ENCODE results near the gene MUS81.

The MUS81 gene

DNA sequence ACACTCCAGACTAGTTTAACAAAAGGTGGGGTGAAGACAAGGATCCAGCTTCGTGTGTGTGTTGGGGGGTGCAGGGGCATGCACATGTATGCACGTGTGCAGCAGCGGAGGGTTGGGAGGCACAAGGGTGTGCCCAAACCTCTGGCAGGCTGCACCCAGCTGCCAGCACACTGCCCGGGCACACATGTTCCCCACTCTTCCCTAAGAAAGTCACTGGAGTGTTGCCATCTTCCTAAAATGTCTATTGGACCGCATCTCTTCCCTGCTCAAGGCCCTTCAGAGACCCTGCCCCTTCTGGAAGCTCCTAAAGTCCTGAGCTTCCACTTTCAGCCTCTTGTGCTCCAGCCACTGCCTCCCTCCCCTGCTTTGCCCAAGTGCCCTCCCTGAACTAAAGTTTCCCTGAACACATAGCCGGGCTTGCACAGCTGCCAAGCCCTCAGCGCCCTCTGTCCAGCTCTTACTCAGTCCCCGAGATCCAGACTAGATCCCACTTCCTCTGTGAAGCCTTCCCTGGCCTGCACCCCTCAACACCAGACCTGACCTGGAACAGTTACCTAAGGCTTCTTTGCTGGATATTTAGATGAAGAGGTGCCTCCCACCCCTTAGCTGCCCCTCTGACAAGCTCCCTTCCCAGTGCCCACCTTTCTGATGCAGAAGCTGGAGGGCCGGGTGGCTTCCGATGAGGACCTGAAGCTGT, 8.3 kb upstream of the MUS81 start:
- no peaks in the 10 kb centered on the region for H3K9me3 ChIP-seq (ENCODE audit: insufficient read depth, low read length)
- peaks cover 18% of the 10 kb centered on the region for H3K79me2 ChIP-seq (ENCODE audit: insufficient read depth, low read length)
- H3K27me3 ChIP-seq (ENCODE audit: low read length) = no peaks in the 10 kb centered on the region
- H3K27ac ChIP-seq (ENCODE audit: low read depth, low read length) = no peak overlapping the region
- H3K9ac ChIP-seq (ENCODE audit: low read length) = no peak overlapping the region
- H3K9me2 ChIP-seq (replicated peaks; ENCODE audit: insufficient read depth, low read length) = no peaks in the 10 kb centered on the region
- H2AFZ ChIP-seq (ENCODE audit: low read depth, low read length, severe bottlenecking) = no peak overlapping the region
- no peak overlapping the region for H3K4me2 ChIP-seq (ENCODE audit: low read depth, low read length, poor library complexity, severe bottlenecking)
- peaks cover 24% of the 10 kb centered on the region for H3K36me3 ChIP-seq (ENCODE audit: low read length)
- H3K4me3 ChIP-seq (ENCODE audit: insufficient read depth, low read length, poor library complexity, severe bottlenecking) = no peak overlapping the region
- H4K20me1 ChIP-seq (ENCODE audit: low read depth, low read length) = peaks cover 16% of the 10 kb centered on the region
- peaks cover 26% of the 10 kb centered on the region for H3F3A ChIP-seq (ENCODE audit: insufficient read depth)
- TF ChIP-seq, protein P1, sequence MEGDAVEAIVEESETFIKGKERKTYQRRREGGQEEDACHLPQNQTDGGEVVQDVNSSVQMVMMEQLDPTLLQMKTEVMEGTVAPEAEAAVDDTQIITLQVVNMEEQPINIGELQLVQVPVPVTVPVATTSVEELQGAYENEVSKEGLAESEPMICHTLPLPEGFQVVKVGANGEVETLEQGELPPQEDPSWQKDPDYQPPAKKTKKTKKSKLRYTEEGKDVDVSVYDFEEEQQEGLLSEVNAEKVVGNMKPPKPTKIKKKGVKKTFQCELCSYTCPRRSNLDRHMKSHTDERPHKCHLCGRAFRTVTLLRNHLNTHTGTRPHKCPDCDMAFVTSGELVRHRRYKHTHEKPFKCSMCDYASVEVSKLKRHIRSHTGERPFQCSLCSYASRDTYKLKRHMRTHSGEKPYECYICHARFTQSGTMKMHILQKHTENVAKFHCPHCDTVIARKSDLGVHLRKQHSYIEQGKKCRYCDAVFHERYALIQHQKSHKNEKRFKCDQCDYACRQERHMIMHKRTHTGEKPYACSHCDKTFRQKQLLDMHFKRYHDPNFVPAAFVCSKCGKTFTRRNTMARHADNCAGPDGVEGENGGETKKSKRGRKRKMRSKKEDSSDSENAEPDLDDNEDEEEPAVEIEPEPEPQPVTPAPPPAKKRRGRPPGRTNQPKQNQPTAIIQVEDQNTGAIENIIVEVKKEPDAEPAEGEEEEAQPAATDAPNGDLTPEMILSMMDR (IDR thresholded peaks at IDR 0.05; ENCODE audit: insufficient read depth, low read length, poor library complexity, severe bottlenecking) = no peak
- TF ChIP-seq EZH2phosphoT487 (conservative IDR thresholded peaks at IDR 0.05; ENCODE audit: low read length) = no peak

DNA sequence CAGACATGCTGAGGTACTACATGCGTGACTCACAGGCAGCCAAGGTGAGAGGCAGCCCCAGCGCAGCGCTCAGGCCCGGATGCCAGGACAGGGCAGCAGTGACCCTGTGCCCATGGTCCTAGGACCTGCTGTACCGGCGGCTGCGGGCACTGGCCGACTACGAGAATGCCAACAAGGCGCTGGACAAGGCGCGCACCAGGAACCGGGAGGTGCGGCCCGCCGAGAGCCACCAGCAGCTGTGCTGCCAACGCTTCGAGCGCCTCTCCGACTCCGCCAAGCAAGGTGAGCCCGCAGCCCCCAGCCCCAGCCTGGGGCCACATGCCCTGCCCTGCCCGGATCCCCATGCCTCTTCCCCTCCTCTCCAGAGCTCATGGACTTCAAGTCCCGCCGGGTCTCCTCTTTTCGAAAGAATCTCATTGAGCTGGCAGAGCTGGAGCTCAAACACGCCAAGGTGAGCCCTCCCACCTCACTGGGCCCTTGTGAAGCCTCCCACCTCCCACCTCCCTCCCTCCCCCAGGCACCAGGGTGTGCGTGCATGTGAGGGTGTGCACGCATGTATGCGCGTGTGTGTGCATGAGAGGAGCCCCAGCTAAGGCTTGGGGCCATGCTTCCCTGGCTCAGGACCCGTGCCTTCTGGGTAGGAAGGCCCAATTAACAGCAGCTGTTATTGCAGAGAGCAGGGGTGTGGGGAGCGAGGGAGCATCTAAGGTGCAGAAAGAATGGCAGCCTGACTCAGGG, 7.6 kb upstream of the MUS81 start:
- Histone ChIP-seq H3K27ac (ENCODE audit: low read depth, low read length) (no peak overlapping the region), H3K9me3 (ENCODE audit: insufficient read depth, low read length) (no peaks in the 10 kb centered on the region), H3K36me3 (ENCODE audit: low read length) (peaks cover 24% of the 10 kb centered on the region), H3K9ac (ENCODE audit: low read length) (no peak overlapping the region), H3K9me2 (replicated peaks; ENCODE audit: insufficient read depth, low read length) (no peaks in the 10 kb centered on the region), H2AFZ (ENCODE audit: low read depth, low read length, severe bottlenecking) (no peak overlapping the region), H3K79me2 (ENCODE audit: insufficient read depth, low read length) (peaks cover 26% of the 10 kb centered on the region), H4K20me1 (ENCODE audit: low read depth, low read length) (peaks cover 16% of the 10 kb centered on the region), H3K4me3 (ENCODE audit: insufficient read depth, low read length, poor library complexity, severe bottlenecking) (no peak overlapping the region), H3K4me2 (ENCODE audit: low read depth, low read length, poor library complexity, severe bottlenecking) (no peak overlapping the region), H3F3A (ENCODE audit: insufficient read depth) (peaks cover 26% of the 10 kb centered on the region), H3K27me3 (ENCODE audit: low read length) (no peaks in the 10 kb centered on the region)
- TF ChIP-seq, protein P1 (IDR thresholded peaks at IDR 0.05; ENCODE audit: insufficient read depth, low read length, poor library complexity, severe bottlenecking) = no peak
- TF ChIP-seq EZH2phosphoT487 (conservative IDR thresholded peaks at IDR 0.05; ENCODE audit: low read length) = no peak

DNA sequence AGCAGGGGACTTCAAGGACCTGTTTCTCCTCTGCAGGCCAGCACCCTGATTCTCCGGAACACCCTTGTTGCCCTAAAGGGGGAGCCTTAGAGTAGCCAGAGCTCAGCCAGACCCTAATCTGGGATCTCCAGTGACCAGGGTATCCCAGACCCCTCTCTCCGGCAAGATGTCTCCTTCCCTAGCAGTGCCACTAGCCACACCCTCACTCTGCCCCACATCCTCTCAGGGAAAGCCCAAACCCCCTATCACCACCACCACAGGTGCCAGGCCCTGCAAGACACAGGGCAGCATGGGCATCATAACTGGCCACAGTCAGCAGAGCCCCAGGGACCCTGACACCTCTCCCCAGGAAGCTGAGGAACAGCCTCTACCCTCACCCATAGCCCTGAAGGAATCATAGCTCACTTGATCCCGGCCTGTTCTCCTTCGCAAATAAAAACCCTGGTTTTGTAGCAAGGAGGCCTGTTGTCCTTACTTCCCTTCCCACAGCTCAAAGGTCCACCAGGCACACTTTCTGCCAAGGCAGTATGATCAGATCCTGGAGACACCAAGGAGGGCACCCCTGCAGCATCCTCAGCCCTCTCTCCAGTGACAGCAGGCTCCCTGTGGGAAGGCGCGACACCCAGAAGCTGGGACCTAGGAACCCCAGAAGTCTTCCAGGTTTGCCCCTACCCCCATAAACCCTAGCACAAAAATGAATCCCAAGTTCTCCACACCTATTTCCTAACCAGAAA, 6.8 kb upstream of the MUS81 start:
- TF ChIP-seq EZH2phosphoT487 (conservative IDR thresholded peaks at IDR 0.05; ENCODE audit: low read length) = no peak
- TF ChIP-seq, protein P1 (IDR thresholded peaks at IDR 0.05; ENCODE audit: insufficient read depth, low read length, poor library complexity, severe bottlenecking) = no peak
- H3K9ac ChIP-seq (ENCODE audit: low read length) = no peak overlapping the region
- peaks cover 24% of the 10 kb centered on the region for H3K36me3 ChIP-seq (ENCODE audit: low read length)
- no peaks in the 10 kb centered on the region for H3K9me3 ChIP-seq (ENCODE audit: insufficient read depth, low read length)
- peaks cover 27% of the 10 kb centered on the region for H3F3A ChIP-seq (ENCODE audit: insufficient read depth)
- H3K79me2 ChIP-seq (ENCODE audit: insufficient read depth, low read length) = peaks cover 28% of the 10 kb centered on the region
- no peak overlapping the region for H2AFZ ChIP-seq (ENCODE audit: low read depth, low read length, severe bottlenecking)
- H3K9me2 ChIP-seq (replicated peaks; ENCODE audit: insufficient read depth, low read length) = no peaks in the 10 kb centered on the region
- H3K4me2 ChIP-seq (ENCODE audit: low read depth, low read length, poor library complexity, severe bottlenecking) = no peak overlapping the region
- H4K20me1 ChIP-seq (ENCODE audit: low read depth, low read length) = peaks cover 16% of the 10 kb centered on the region
- no peak overlapping the region for H3K27ac ChIP-seq (ENCODE audit: low read depth, low read length)
- no peak overlapping the region for H3K4me3 ChIP-seq (ENCODE audit: insufficient read depth, low read length, poor library complexity, severe bottlenecking)
- H3K27me3 ChIP-seq (ENCODE audit: low read length) = no peaks in the 10 kb centered on the region
